GM10266 (cell line): Measurements from ENCODE around the gene EGFL7.

Experiments
- DNase-seq: peaks from one replicate; pipeline ENCODE4 v3.0.0; 2012; ENCODE audit errors: extremely low spot score
- TF ChIP-seq, protein P1 (sequence below): IDR thresholded peaks from 2 replicates; pipeline ENCODE4 v1.5.1; 2012; ENCODE audit warnings: mild to moderate bottlenecking, low read depth; ENCODE audit not compliant: control insufficient read depth, insufficient read depth; ENCODE audit errors: missing control alignments

Gene EGFL7

DNA sequence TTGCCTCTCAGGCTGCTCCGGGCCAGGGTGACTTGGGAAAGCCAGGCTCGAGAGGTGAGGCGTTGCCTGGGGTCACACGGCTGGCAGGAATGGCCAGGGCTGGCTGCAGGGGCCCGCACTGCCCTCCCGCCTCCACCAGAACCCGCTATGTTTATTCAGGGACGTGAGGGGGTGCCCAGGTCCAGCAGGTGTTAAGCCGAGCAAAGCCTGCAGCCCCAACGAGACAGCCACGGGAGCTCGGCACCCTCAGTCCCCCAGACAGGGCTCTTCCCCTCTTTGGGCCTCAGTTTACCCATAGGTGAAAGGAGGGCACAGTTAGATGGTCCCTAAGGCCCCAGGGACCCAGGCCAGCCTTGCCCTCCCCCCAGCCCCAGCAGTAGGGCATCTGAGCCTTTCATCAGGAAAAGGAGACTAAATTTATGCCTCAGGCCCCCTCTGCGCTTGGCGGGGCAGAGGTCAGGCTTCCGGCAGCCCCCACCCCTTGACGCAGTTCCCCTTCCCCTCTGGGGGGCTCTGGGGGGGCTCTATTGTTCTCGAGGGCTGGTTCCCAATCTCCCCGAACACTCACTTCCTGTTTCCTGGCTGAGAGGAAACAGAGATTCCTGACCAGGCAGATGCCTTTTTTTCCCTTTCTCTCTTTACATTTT is 7.1 kb upstream of the EGFL7 start:
- no peak for DNase-seq
- TF ChIP-seq, protein P1, sequence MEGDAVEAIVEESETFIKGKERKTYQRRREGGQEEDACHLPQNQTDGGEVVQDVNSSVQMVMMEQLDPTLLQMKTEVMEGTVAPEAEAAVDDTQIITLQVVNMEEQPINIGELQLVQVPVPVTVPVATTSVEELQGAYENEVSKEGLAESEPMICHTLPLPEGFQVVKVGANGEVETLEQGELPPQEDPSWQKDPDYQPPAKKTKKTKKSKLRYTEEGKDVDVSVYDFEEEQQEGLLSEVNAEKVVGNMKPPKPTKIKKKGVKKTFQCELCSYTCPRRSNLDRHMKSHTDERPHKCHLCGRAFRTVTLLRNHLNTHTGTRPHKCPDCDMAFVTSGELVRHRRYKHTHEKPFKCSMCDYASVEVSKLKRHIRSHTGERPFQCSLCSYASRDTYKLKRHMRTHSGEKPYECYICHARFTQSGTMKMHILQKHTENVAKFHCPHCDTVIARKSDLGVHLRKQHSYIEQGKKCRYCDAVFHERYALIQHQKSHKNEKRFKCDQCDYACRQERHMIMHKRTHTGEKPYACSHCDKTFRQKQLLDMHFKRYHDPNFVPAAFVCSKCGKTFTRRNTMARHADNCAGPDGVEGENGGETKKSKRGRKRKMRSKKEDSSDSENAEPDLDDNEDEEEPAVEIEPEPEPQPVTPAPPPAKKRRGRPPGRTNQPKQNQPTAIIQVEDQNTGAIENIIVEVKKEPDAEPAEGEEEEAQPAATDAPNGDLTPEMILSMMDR, result no peak

DNA sequence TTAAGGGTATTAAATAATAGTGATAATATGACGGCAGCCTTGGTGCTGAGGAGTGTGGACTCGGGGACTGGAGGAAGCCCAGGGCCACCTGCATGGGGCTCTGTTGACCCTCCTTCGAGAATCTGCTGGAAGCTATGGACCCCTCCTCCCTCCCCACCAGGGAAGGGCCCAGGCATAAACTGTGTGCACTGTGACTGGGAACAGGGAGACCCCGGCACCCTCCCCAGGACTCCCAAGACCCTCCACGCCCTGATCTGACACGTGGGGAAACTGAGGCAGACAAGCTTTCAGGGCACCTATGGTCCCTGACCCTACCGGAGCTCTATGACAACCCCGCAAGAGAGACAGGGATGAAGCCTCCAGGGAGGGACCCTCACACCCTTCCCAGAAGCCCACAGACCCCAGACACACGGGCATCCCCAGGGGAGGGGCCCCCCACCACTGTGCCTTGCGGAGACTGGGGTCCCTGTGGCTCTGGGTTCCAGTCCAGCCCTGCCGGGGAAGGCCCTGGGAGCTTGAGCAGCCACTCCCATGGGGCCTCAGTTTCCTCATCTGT is 6.5 kb upstream of the EGFL7 start:
- TF ChIP-seq, protein P1, result no peak
- DNase-seq, result no peak

DNA sequence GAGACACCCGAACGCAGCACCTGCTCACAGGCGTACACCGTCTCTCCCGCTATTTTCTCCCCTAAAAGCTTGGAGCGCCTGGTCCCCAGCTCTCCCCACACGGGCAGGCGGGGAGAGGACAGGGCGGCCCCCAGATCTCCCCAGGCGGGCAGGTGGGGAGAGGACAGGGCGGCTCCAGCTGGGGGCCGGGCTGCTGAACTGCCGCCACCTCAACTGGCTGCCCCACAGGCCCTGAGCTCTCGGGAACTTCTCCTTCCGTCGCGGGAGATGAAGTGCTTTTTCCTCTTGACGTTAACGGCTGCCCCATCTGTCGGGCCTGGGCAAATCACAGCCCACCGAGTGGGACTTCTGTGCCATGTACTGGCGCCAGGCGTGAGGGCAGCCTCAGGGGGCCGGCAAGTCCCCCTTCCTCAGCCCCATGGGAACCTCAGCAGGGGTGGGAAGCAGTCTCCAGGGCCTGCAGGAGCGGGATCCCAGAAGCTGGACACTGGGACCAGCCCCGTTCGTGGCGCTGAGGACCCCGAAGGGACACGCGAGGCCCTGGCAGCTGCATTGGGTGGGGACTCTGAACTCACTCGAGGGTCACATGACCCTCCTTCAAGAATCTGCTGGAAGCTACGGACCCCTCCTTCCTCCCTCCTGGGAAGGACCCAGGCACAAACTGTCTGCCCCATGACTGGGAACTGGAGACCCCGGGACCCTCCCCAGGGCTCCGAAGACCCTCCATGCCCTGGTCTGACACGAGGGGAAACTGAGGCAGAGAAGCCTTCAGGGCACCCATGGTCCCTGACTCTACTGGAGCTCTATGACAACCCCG is 5.7 kb upstream of the EGFL7 start:
- TF ChIP-seq, protein P1, result no peak

DNA sequence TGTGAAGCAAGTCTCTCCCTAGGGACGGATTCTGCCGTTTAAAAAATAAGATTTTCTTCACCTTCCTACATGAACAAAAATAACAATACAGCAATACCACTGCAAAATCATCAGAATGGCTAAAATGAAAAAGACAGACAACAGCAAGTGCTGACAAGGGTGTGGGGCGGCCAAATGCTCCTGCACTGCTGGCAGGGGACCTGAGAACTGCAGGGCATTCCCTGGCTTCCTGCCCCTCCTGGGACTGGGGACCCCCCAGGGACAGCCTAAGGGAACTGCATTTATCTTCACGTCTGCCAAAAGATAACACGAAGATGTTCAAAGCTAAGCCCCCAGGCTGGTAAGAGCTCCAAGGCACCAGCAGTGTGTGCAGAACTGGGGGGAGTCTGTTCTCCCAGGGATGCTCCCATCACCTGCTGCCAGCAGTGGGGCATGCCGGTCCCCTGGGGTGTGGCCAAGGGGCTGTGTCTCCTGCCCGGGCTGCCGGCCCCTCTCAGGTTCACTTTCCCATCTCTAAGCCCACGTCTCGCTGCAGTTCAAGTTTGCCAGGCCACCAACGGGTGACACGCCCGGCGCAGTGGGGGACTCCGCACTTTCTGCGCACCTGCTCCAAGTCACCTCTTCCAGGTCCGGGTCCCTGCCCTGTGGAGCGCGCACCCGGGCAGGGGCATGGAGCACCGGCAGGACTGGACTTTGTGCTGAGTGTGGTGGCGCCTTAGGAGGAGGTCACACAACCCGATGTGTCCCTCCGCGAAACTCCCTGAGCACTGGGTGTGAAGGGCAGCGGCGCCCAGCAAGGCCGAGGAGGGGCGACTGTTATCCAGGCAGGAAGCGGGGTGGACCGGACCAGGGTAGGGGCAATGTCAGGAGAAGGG is 4.5 kb upstream of the EGFL7 start:
- DNase-seq, result no peak
- TF ChIP-seq, protein P1, result no peak

More for the DNA sequence above, 5.7 kb upstream of the EGFL7 start:
- no peak for DNase-seq

DNA sequence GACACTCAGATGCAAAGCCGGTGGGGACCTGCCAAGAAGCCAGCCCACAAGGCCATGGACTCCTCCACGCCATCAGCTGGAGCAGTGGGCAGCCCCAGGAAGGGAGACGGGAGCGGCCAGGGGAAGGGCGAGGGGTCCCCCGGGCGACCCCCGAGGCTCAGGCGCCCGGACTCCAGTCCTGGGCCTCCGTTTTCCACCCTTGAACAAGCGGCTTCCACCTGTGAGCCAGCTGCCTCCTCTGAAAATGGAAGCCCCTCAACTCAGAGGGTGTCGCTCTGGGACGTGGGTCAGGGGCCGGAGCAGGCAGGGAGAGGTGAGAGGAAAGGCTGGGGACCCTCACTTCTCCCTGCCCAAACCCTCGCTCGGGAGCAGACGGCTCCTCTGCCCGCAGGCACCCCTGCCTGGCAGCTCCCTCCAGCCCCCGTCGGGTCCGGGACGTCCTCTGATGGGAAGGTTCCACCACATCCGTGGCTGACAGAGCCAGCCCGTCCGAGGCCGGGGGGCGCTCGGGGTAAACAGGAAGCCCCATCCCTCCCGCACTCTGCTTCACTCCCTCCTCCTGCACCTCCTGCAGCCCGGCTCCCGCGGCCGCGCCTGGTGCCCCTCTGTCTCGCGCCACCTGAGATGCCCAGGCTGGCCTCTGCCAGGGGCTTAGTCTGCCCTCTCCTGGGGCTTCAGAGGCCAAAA is 3.7 kb upstream of the EGFL7 start:
- TF ChIP-seq, protein P1, result no peak
- no peak for DNase-seq

DNA sequence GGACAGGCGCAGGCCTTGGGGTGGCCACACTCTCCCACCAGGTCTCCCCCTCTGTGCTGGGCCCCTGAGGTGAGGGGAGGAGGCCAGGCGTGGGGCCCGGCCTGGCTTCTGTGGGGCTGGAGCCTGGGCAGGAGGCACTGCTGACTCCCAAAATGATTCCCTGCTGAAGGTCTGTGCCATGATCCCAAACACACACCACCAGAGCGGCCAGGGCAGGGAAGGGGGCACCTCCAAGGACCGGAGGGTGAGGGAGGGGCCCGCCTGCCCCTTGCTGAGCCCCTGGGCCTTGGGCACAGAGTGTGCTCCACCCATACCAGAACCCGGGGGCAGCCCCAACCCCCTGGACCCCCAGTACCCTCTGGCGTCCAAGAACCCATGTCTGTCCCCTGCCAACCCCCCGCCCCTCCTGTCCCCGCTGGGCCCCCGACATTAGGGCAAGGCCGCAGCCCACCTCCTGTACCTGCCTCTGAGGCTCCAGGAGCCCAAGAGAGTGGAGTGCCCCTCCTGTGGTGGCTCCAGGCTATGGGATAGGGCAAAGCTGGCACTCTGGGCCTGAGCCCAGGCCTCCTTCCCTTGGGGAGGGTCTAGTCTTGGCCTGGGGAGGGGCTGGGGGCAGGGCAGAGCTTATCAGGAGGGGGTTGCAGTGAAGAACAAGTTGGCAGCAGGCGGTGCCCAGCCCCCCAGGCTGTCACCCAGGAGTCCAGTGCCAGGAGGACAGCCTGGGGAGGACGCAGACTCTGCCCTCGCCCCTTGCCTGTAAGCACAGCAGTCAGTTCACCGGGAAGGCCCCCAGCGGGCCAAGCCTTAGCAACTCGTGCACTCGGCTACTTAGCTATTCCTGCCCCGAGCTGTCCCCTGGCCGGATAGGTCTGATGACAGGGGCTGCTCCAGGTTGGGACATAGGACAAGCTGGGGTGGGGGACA is 2.6 kb upstream of the EGFL7 start:
- no peak for DNase-seq
- TF ChIP-seq, protein P1, result no peak
